Lower leg skin (tissue), 4 donors: ENCODE data around the gene PPP1R18. TPM values are rescaled to one million over a fixed set of nuclear protein-coding genes. Genes with fewer than 3 reads are reported as not detected.

Source experiments
- DNase-seq, 2 donors: peaks; one replicate each; pipeline ENCODE4 v3.0.0-alpha.2; 2019; ENCODE audit warnings: low spot score in 2 of 2
- H3K4me3 ChIP-seq: fragments of 200-600 bp; sonication (generic); 2 replicates; pipeline ENCODE4 v1.5.1; 2017; ENCODE audit warnings: mild to moderate bottlenecking, low read depth; ENCODE audit not compliant: poor library complexity, severe bottlenecking
- POLR2A ChIP-seq, 2 donors: fragments of 450-650 bp; IDR thresholded peaks; one replicate each; pipeline ENCODE4 v1.6.1; 2016 to 2017; ENCODE audit warnings: antibody characterized with exemption in 2 of 2, mild to moderate bottlenecking in 1 of 2, moderate library complexity in 1 of 2
- WGBS, 2 donors: methylation state at CpG; one replicate each; pipeline ENCODE4 v1.1.5; 2018; 5-methylcytosine and 5-hydroxymethylcytosine counted together
- intact Hi-C: fragments of 100-400 bp; cut with DNase I; formaldehyde crosslinking; loops from one replicate; pipeline ENCODE4 v1.15.0; 2023; ENCODE audit warnings: low total_unique reads
- total RNA-seq, 4 donors: library from RNA; depleted of rRNA; stranded (reverse); fragments of >200 nt; gene quantifications; one replicate each; pipeline ENCODE4 v1.1.0, GENCODE V29; 2016
- TF ChIP-seq, protein P1 (sequence below), 3 donors: fragments of 450-650 bp; IDR thresholded peaks; one replicate each; pipeline ENCODE4 v1.5.1; 2016; ENCODE audit warnings: antibody characterized with exemption in 3 of 3, mild to moderate bottlenecking in 3 of 3, moderate library complexity in 2 of 3

Gene PPP1R18
- total RNA-seq, 4 donors from 2014 or later, result 23.6 to 34.1 (median 27.3) TPM

GRCh38 chr6:30717129-30717844 is 30.8 kb upstream of the PPP1R18 start, which contains the start of gene MDC1:
Gene MDC1 (minus strand): TSS chr6:30717281. CDS start chr6:30715175, 2,106 bp downstream.
- DNase-seq, result peak; percentile 100
- 0 to 1% methylated on average over 31 to 42 of the region's 48 CpGs for WGBS, 2 donors
- H3K4me3 ChIP-seq, result peak within 1 kb of the TSS; percentile 50
- no peak for TF ChIP-seq POLR2A (IDR thresholded peaks at IDR 0.05)
- TF ChIP-seq, protein P1, sequence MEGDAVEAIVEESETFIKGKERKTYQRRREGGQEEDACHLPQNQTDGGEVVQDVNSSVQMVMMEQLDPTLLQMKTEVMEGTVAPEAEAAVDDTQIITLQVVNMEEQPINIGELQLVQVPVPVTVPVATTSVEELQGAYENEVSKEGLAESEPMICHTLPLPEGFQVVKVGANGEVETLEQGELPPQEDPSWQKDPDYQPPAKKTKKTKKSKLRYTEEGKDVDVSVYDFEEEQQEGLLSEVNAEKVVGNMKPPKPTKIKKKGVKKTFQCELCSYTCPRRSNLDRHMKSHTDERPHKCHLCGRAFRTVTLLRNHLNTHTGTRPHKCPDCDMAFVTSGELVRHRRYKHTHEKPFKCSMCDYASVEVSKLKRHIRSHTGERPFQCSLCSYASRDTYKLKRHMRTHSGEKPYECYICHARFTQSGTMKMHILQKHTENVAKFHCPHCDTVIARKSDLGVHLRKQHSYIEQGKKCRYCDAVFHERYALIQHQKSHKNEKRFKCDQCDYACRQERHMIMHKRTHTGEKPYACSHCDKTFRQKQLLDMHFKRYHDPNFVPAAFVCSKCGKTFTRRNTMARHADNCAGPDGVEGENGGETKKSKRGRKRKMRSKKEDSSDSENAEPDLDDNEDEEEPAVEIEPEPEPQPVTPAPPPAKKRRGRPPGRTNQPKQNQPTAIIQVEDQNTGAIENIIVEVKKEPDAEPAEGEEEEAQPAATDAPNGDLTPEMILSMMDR (IDR thresholded peaks at IDR 0.05), result peak in 1 of 3 donors; percentile 83
- intact Hi-C loops, result no loop called here

GRCh38 chr6:30716879-30717128 is 30.4 kb upstream of the PPP1R18 start:
- intact Hi-C loops, result no loop called here
- WGBS, 2 donors, result 1 to 3% methylated on average over 8 of the region's 8 CpGs
- H3K4me3 ChIP-seq, result peak overlapping the region; percentile 50
- no peak for DNase-seq
- TF ChIP-seq, protein P1 (IDR thresholded peaks at IDR 0.05), result no peak
- no peak for TF ChIP-seq POLR2A (IDR thresholded peaks at IDR 0.05)

GRCh38 chr6:30714263-30714662 is 27.8 kb upstream of the PPP1R18 start:
- no peak overlapping the region for H3K4me3 ChIP-seq
- no peak for TF ChIP-seq POLR2A (IDR thresholded peaks at IDR 0.05)
- TF ChIP-seq, protein P1 (IDR thresholded peaks at IDR 0.05), result no peak
- intact Hi-C loops, result no loop called here
- WGBS, 2 donors, result 97 to 98% methylated on average over 1 of the region's 1 CpG
- no peak for DNase-seq

DNA sequence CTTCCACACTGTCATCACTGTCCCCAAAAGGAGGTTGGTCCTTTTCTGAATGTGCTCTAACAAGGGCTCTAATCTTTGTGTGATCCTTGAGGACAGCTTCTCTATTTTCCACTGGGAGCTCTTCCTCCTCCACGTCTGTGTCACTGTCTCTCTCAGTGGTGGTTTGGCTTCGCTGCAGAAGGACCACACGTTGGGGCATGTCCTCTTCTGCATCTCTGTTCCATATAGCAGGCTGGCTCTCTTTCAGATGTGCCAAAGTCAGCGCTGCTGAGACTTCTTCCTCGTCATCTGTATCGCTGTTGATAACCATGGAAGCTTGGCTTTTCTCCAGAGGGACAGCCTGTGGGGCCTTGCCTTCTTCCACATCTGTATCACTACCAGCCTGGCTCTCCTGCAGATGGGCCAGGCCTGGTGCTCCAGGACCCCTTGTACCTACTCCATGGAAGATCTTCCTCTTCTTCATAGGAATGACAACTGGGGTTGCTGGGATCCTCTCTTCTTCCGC is 26.0 kb upstream of the PPP1R18 start:
- intact Hi-C loops, result no loop called here
- WGBS, 2 donors, result 47 to 73% methylated on average over 7 of the region's 7 CpGs

DNA sequence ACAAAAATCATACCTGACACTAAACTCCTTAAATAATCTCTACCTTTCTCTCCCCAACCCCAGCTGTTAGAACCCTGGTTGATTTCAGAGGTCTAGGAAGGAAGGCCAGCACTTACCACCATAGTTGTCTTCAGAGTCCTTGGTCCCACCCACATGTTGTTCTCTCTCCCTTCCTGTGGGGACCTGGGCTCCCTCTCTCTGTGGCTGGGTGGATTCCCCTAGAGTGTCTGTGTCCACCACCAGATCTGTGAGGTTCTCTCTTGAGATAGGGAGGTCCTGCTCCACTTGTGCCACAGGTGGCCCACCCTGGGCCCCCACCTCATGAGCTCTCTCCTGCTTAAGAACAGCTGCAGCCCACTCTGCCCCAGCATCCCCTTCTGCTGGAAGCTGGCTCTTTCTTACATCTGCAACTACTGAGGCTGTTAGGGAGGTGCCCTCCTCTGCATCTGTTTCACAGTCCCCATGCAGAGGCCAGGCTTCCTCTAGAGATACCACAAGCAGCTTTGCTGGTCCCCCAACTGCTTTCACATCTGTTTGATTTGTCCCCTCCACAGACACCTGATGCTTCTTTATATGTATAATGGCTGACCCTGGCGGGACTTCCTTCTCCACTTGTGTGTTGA is 25.4 kb upstream of the PPP1R18 start:
- no peak for DNase-seq
- TF ChIP-seq POLR2A (IDR thresholded peaks at IDR 0.05), result no peak
- TF ChIP-seq, protein P1 (IDR thresholded peaks at IDR 0.05), result no peak
- H3K4me3 ChIP-seq, result no peak overlapping the region
- intact Hi-C loops, result no loop called here
- WGBS, 2 donors, result 85 to 93% methylated on average over 1 of the region's 1 CpG

More for the DNA sequence above, 26.0 kb upstream of the PPP1R18 start:
- DNase-seq, result no peak
- TF ChIP-seq POLR2A (IDR thresholded peaks at IDR 0.05), result no peak
- TF ChIP-seq, protein P1 (IDR thresholded peaks at IDR 0.05), result no peak
- no peak overlapping the region for H3K4me3 ChIP-seq
